Measurements from ENCODE around the gene BCL6B.

DNA sequence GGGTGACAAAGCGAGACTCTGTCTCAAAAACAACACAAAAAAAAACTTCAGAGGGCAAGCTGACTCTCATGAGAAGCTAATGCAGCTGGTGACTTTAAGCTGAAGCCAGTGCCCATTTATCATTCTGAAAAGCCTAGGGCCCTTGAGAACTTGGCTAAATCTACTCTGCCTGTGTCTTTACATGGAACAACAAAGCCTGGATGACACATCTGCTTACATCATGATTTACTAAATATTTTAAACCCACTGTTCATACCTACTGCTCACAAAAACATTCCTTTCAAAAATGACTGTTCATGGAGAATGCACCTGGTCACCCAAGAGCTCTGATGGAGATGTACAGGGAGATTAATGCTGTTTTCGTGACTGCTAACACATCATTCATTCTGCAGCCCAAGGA is 33.1 kb upstream of the BCL6B start:
- TF ChIP-seq, protein P1, sequence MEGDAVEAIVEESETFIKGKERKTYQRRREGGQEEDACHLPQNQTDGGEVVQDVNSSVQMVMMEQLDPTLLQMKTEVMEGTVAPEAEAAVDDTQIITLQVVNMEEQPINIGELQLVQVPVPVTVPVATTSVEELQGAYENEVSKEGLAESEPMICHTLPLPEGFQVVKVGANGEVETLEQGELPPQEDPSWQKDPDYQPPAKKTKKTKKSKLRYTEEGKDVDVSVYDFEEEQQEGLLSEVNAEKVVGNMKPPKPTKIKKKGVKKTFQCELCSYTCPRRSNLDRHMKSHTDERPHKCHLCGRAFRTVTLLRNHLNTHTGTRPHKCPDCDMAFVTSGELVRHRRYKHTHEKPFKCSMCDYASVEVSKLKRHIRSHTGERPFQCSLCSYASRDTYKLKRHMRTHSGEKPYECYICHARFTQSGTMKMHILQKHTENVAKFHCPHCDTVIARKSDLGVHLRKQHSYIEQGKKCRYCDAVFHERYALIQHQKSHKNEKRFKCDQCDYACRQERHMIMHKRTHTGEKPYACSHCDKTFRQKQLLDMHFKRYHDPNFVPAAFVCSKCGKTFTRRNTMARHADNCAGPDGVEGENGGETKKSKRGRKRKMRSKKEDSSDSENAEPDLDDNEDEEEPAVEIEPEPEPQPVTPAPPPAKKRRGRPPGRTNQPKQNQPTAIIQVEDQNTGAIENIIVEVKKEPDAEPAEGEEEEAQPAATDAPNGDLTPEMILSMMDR (conservative IDR thresholded peaks at IDR 0.05; ENCODE audit: low read depth in 2 of 2), result no peak
- TF ChIP-seq EZH2 (IDR thresholded peaks at IDR 0.05; ENCODE audit: low read depth, unreplicated experiment), result no peak
- TF ChIP-seq REST (IDR thresholded peaks at IDR 0.05; ENCODE audit: unreplicated experiment), result no peak
- no peak for TF ChIP-seq POLR2AphosphoS5 (IDR thresholded peaks at IDR 0.05; ENCODE audit: low read depth)
- no peak for TF ChIP-seq JUNB (IDR thresholded peaks at IDR 0.05; ENCODE audit: unreplicated experiment)

All from GM23338 (cell line).